GM21528 (cell line): ENCODE results near the gene CSK.

Experiments used
- ATAC-seq: cut with Tn5 transposase; IDR thresholded peaks from one replicate; pipeline ENCODE4 v1.9.1; 2021; ENCODE audit warnings: mild to moderate bottlenecking, moderate library complexity; ENCODE audit not compliant: unreplicated experiment, low FRiP score

CSK gene

DNA sequence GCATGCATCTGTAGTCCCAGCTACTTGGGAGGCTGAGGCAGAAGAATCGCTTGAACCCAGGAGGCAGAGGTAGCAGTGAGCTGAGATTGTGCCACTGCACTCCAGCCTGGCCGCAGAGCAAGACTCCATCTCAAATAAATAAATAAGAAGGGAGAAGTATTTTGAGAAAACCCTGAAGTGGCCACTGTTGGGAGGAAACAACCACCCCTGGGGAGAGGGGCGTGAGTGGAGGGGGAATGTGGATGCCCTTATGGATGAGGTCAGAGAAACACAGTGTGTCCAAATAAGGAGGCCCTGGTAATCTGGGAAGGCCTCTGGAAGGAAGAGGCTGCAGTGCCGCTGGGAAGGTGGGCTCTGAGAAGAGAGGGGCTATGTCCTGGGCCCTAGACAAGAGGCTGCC is 40.4 kb downstream of the CSK start:
- ATAC-seq: no peak

DNA sequence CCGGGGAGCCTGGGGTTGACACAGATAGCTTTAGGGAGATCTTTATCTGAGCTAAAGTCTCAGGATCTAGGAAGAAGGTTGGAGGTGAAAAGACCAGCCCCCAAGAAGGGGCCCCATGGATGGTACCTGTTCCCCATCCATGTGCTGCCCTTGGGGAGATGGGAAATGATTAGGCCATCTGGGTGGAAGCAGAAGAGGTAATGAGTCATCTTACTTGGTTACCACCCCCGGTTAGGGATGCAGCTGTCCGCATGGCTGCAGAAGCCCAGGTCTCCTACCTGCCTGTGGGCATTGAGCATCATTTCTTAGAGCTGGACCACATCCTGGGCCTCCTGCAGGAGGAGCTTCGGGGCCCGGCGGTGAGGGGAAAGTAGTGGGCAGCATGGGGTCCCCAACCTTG is 41.4 kb downstream of the CSK start:
- no peak for ATAC-seq

DNA sequence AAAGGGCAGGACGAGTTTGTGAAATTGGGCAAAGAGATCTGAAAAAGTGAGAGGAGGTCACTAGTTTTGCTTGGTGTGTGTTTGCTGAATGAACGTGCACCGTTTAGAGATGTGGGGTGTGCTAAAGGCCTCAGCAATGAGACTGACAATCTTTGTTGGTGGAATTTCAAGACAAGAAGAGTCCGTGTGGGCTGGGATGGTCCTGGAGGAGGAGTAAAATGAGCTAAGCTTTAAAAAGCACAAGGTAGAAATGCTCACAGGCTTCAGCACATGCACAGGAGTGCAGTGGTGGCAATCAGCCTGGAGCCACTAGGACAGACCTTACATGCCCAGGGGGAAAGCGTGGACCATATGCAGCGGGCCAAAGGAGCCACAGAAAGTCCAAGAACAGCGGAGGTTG is 43.1 kb downstream of the CSK start:
- no peak for ATAC-seq

- ATAC-seq: no peak
These were observed 44.0 kb downstream of the CSK start for GRCh38 chr15:74825866-74826265.

- no peak for ATAC-seq
These were observed 44.5 kb downstream of the CSK start, which contains the start of gene CPLX3 for GRCh38 chr15:74826364-74826819. Gene CPLX3 (plus strand): TSS chr15:74826627. CDS start chr15:74826704, 77 bp downstream.

GRCh38 chr15:74826921-74827320 is 45.0 kb downstream of the CSK start:
- no peak for ATAC-seq

- ATAC-seq: no peak
These were observed 45.7 kb downstream of the CSK start for GRCh38 chr15:74827614-74828013.

GRCh38 chr15:74828835-74829234 is 47.0 kb downstream of the CSK start:
- ATAC-seq: no peak

GRCh38 chr15:74829486-74829885 is 47.6 kb downstream of the CSK start:
- ATAC-seq: no peak

DNA sequence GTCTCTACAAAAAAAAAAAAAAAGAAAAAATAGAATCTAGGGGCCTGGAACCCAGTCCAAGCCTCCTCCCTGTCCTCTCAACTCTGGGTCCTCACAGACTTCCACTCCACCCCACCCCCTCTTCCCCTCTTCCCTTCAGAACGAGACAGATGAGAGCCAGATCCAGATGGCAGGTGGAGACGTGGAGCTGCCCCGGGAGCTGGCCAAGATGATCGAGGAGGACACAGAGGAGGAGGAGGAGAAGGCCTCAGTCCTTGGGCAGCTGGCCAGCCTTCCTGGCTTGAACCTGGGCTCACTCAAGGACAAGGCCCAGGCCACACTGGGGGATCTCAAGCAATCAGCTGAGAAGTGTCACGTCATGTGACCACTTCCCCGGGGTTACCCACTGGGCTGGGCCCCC is 48.1 kb downstream of the CSK start:
- ATAC-seq: no peak

DNA sequence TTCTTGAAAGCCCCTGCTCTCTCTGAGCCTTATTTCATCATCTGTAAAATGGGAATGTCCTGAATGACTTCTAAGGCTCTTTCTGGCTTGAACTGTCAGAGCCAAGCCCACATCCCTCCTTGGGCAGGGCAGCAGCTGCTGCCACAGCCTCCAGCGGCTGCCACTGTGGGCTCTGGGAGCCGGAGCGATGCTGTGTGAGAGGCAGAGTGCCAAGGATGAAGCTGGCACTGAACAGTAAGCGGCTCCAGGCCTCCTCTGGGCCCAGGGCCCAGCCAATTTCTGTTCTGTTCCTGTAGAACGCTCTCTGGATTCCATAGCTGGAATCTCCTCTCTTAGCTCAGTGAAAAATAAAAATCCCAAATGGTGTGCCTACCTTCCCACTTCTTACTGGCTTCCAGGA is 49.0 kb downstream of the CSK start:
- no peak for ATAC-seq

GRCh38 chr15:74831813-74832495 is 50.1 kb downstream of the CSK start:
- no peak for ATAC-seq

GRCh38 chr15:74832826-74833225 is 50.9 kb downstream of the CSK start:
- no peak for ATAC-seq

- no peak for ATAC-seq
These were observed 51.7 kb downstream of the CSK start for GRCh38 chr15:74833376-74834107.

DNA sequence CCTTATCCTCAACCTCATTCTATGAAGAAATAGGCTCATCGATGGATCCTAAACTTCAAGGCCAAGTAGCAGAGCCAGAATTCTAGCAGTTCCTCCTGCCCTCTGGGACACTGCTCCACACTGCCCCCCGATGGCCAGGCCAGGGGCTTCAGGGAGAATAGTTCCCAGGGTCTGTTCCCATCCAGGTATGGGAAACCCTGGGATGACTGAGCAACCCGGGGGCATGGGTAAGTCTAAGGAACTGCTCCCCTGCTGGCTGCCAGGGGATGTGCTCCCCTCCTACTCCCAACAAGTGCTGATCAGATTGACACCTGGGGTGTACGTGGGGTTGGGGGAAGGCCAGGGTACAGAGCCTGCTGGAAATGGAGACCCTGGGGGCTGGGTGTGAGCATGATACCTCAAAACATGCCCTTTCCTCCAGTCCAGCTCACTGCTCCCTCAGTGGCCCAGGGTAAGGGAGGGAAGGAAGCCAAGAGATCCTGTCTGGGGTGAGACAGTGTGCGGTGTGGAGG is 53.5 kb downstream of the CSK start:
- no peak for ATAC-seq

DNA sequence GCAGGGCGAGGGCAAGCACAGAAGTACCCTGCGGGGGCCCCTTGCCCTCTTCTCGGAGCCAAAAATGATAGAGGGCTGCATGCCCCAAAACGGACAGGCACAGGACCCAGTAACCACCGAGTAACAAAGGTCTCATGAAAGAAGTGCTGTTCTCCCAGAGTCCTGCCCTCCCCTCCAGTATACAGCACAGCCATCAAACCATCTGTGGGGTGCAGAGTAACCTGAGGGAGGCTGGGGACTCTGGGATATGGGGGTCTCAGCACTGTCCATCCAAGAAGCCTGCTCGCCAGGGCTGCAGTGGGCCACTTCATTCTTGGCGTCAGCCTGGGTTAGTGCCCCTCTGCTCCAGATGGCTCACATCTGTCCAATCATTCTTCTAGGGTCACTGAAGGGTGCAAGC is 55.0 kb downstream of the CSK start:
- no peak for ATAC-seq

- no peak for ATAC-seq
These were observed 55.7 kb downstream of the CSK start for GRCh38 chr15:74837482-74838136.

GRCh38 chr15:74838137-74838516 is 56.2 kb downstream of the CSK start:
- no peak for ATAC-seq

- ATAC-seq: no peak
These were observed 57.1 kb downstream of the CSK start for GRCh38 chr15:74838746-74839525.

GRCh38 chr15:74839526-74840395 is 57.9 kb downstream of the CSK start:
- no peak for ATAC-seq
